ENCODE measurements around the gene MTMR10.

DNA sequence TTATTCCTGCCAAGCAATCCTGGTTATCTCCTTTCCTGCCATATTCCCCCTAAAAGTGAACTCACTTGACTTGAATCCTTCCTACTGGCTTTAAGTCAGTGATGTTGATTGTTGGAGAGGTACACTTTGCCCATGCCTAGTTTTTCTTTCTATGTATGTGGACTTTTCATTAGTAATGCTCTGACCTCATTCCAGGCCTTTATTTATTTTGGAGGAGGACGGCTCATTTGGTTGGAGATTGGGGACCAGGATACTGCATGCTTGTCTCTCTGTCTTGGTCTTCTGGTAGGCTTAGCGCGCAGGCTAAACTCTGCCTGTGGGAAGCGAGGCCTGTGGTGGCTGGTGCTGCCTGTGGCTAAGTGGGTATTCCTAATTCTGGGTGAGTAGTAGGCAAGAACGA lies 29.1 kb upstream of the MTMR10 start:
- TF ChIP-seq GATA2 (IDR thresholded peaks at IDR 0.05; ENCODE audit: low read depth, low read length) (no peak), GATA3 (IDR thresholded peaks at IDR 0.05; ENCODE audit: low read depth, low read length) (no peak)
